GM12874 (cell line): ENCODE measurements around the gene DZIP1.

Experiments
- CTCF ChIP-seq: IDR thresholded peaks from 2 replicates; pipeline ENCODE4 v1.5.1; 2011; ENCODE audit warnings: low read depth, mild to moderate bottlenecking, control low read depth, low read length, moderate library complexity; ENCODE audit not compliant: insufficient read depth

Gene DZIP1

GRCh38 chr13:95568131-95568530 lies 76.4 kb downstream of the DZIP1 start:
- no peak for TF ChIP-seq CTCF

GRCh38 chr13:95564733-95565291 lies 79.7 kb downstream of the DZIP1 start:
- TF ChIP-seq CTCF, result no peak

GRCh38 chr13:95564091-95564490 lies 80.4 kb downstream of the DZIP1 start:
- no peak for TF ChIP-seq CTCF

GRCh38 chr13:95560387-95560786 lies 84.1 kb downstream of the DZIP1 start:
- no peak for TF ChIP-seq CTCF

- no peak for TF ChIP-seq CTCF
Observed at GRCh38 chr13:95559100-95559499, 85.4 kb downstream of the DZIP1 start.

- no peak for TF ChIP-seq CTCF
Observed at GRCh38 chr13:95557013-95557412, 87.5 kb downstream of the DZIP1 start.

GRCh38 chr13:95553581-95554385 lies 90.7 kb downstream of the DZIP1 start:
- no peak for TF ChIP-seq CTCF
